RWPE1 (cell line): Measurements from ENCODE around the gene PRAMEF17.
"Not testable (repeated sequence)": the region's sequence is repeated elsewhere in the genome, so short reads cannot be mapped to it uniquely, and the experiment has no call there.

Source experiments
- CTCF ChIA-PET: fragments of 350-600 bp; sonication (Branson Sonifier 250); formaldehyde crosslinking; extraction: SDS; loops from one replicate; lab custom pipeline; 2021; lab: Yijun Ruan, JAX
- POLR2A ChIA-PET: fragments of 400-600 bp; formaldehyde crosslinking; extraction: SDS; loops from one replicate; lab custom pipeline; 2020; ENCODE audit warnings: antibody characterized with exemption; ENCODE audit not compliant: low non-redundant PET; lab: Yijun Ruan, JAX
- DNase-seq: peaks from one replicate; pipeline ENCODE4 v3.0.0; 2012; ENCODE audit warnings: low spot score
- H3K27ac ChIP-seq: fragments of 450-650 bp; 2 replicates; pipeline ENCODE4 v1.5.1; 2017
- CTCF ChIP-seq: fragments of 450-650 bp; conservative IDR thresholded peaks from 2 replicates; pipeline ENCODE4 v1.5.1; 2017; ENCODE audit warnings: low read depth, mild to moderate bottlenecking

The PRAMEF17 gene

GRCh38 chr1:13389332-13389731, at the start of gene PRAMEF17:
TSS of gene PRAMEF17 (plus strand) at chr1:13389632. CDS start at chr1:13389658, 26 bp downstream.
- H3K27ac ChIP-seq, POLR2A ChIA-PET, DNase-seq: not testable (repeated sequence)
- CTCF ChIA-PET = interaction anchor here (0.7 kb wide), 1 partner anchor 46 kb away, joined by 3 read pairs; no protein-coding TSS in a partner anchor

GRCh38 chr1:13342496-13342895, 46.9 kb upstream of the PRAMEF17 start:
- CTCF ChIA-PET, POLR2A ChIA-PET, DNase-seq, H3K27ac ChIP-seq: not testable (repeated sequence)

GRCh38 chr1:13347034-13347433, 42.4 kb upstream of the PRAMEF17 start, which contains the start of gene PRAMEF14:
TSS of gene PRAMEF14 (minus strand) at chr1:13347134. CDS start at chr1:13345314, 1,820 bp downstream.
- POLR2A ChIA-PET, CTCF ChIA-PET, H3K27ac ChIP-seq, DNase-seq: not testable (repeated sequence)

- POLR2A ChIA-PET, H3K27ac ChIP-seq, CTCF ChIA-PET, DNase-seq: not testable (repeated sequence)
These were observed 36.0 kb upstream of the PRAMEF17 start for GRCh38 chr1:13353476-13353875.

GRCh38 chr1:13354475-13354874, 35.0 kb upstream of the PRAMEF17 start:
- H3K27ac ChIP-seq, CTCF ChIA-PET, POLR2A ChIA-PET, DNase-seq: not testable (repeated sequence)

- TF ChIP-seq CTCF = peak; percentile 49
- CTCF ChIA-PET, H3K27ac ChIP-seq, POLR2A ChIA-PET: not testable (repeated sequence)
- DNase-seq = peak; percentile 5
These were observed 32.7 kb upstream of the PRAMEF17 start for GRCh38 chr1:13356774-13357173.

GRCh38 chr1:13362364-13362763, 27.1 kb upstream of the PRAMEF17 start:
- POLR2A ChIA-PET, H3K27ac ChIP-seq, CTCF ChIA-PET, DNase-seq: not testable (repeated sequence)

- POLR2A ChIA-PET, CTCF ChIA-PET, H3K27ac ChIP-seq, DNase-seq: not testable (repeated sequence)
These were observed 24.5 kb upstream of the PRAMEF17 start for GRCh38 chr1:13364928-13365327.

- DNase-seq, CTCF ChIA-PET, POLR2A ChIA-PET: not testable (repeated sequence)
These were observed 22.9 kb upstream of the PRAMEF17 start for GRCh38 chr1:13366536-13366935.

GRCh38 chr1:13368544-13368943, 20.9 kb upstream of the PRAMEF17 start:
- POLR2A ChIA-PET, DNase-seq, CTCF ChIA-PET, H3K27ac ChIP-seq: not testable (repeated sequence)

More at GRCh38 chr1:13366536-13366935, 22.9 kb upstream of the PRAMEF17 start:
- H3K27ac ChIP-seq = not testable (repeated sequence)

- POLR2A ChIA-PET, DNase-seq, H3K27ac ChIP-seq, CTCF ChIA-PET: not testable (repeated sequence)
These were observed 10.4 kb upstream of the PRAMEF17 start for GRCh38 chr1:13378983-13379382.

GRCh38 chr1:13380380-13380779, 9.1 kb upstream of the PRAMEF17 start:
- CTCF ChIA-PET, H3K27ac ChIP-seq, DNase-seq, POLR2A ChIA-PET: not testable (repeated sequence)

GRCh38 chr1:13393004-13393403, 3.6 kb downstream of the PRAMEF17 start:
- CTCF ChIA-PET = interaction anchor here (0.6 kb wide), 1 partner anchor 164 kb away, joined by 3 read pairs; no protein-coding TSS in a partner anchor
- DNase-seq = not testable (repeated sequence)

GRCh38 chr1:13394761-13395160, 5.3 kb downstream of the PRAMEF17 start:
- POLR2A ChIA-PET, CTCF ChIA-PET, DNase-seq, H3K27ac ChIP-seq: not testable (repeated sequence)

More at GRCh38 chr1:13393004-13393403, 3.6 kb downstream of the PRAMEF17 start:
- H3K27ac ChIP-seq, POLR2A ChIA-PET: not testable (repeated sequence)

GRCh38 chr1:13395311-13395710, 5.9 kb downstream of the PRAMEF17 start:
- CTCF ChIA-PET, H3K27ac ChIP-seq, DNase-seq, POLR2A ChIA-PET: not testable (repeated sequence)
